Keratinocyte (primary cell): Measurements from ENCODE around the gene EGLN1.

Experiments used
- EZH2 ChIP-seq: IDR thresholded peaks from one replicate; pipeline ENCODE4 v1.6.1; 2012; ENCODE audit warnings: inconsistent platforms, mild to moderate bottlenecking, low read length, moderate library complexity
- TF ChIP-seq, protein P1 (sequence below), 3 experiments: IDR thresholded peaks in 1 of 3; conservative IDR thresholded peaks in 1 of 3; optimal IDR thresholded peaks in 1 of 3; 2 replicates in 2 of 3; 3 replicates in 1 of 3; pipeline versions ENCODE3 to v1.5.1; 2011; ENCODE audit warnings: low read length in 3 of 3, mild to moderate bottlenecking in 3 of 3, moderate library complexity in 2 of 3, control low read depth in 1 of 3, inconsistent platforms in 1 of 3; ENCODE audit not compliant: insufficient read depth in 2 of 3; ENCODE audit errors: extremely low read depth in 1 of 3

DNA sequence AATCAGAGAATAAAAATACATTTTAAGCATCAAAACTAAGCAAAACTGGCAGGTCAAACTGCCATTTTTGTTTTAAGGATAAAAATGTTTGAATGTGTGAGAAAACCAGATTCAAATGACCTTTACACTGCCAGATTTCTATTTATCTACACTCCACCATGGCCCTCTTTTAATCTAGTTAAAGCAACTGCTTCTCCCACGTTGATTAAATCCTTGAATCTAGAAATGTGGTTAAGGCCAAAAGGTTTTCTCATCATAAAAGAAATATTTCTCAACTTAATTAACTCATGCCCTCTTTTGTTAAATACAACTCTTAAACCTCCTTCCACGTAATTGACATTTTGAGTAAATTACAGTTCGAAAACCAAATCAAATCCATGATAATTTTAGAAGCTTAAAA is 15.0 kb downstream of the EGLN1 start:
- TF ChIP-seq, protein P1, sequence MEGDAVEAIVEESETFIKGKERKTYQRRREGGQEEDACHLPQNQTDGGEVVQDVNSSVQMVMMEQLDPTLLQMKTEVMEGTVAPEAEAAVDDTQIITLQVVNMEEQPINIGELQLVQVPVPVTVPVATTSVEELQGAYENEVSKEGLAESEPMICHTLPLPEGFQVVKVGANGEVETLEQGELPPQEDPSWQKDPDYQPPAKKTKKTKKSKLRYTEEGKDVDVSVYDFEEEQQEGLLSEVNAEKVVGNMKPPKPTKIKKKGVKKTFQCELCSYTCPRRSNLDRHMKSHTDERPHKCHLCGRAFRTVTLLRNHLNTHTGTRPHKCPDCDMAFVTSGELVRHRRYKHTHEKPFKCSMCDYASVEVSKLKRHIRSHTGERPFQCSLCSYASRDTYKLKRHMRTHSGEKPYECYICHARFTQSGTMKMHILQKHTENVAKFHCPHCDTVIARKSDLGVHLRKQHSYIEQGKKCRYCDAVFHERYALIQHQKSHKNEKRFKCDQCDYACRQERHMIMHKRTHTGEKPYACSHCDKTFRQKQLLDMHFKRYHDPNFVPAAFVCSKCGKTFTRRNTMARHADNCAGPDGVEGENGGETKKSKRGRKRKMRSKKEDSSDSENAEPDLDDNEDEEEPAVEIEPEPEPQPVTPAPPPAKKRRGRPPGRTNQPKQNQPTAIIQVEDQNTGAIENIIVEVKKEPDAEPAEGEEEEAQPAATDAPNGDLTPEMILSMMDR (optimal IDR thresholded peaks at IDR 0.05 in 1 of 3, IDR thresholded peaks at IDR 0.05 in 1 of 3, conservative IDR thresholded peaks at IDR 0.05 in 1 of 3; ENCODE audit: extremely low read depth in 1 of 3, insufficient read depth in 2 of 3, low read length in 3 of 3): no peak
- TF ChIP-seq EZH2: no peak
